Mucosa of gallbladder (tissue), 1 donor: ENCODE data around the gene ARMC5. TPM values are rescaled to one million over a fixed set of nuclear protein-coding genes. Genes with fewer than 3 reads are reported as not detected.
"Not testable (repeated sequence)": the region's sequence is repeated elsewhere in the genome, so short reads cannot be mapped to it uniquely, and the experiment has no call there.

ENCODE experiments used
- DNase-seq: peaks from one replicate; pipeline ENCODE4 v3.0.0-alpha.2; 2020; ENCODE audit warnings: low spot score
- total RNA-seq: library from RNA; stranded (reverse); gene quantifications from one replicate; pipeline ENCODE4 v1.2.1, GENCODE V29; 2021
- donor health status: DM: no; HTN: no; CAD: no.

The ARMC5 gene
- total RNA-seq, 1 donor from 2014 or later: 14.6 TPM

DNA sequence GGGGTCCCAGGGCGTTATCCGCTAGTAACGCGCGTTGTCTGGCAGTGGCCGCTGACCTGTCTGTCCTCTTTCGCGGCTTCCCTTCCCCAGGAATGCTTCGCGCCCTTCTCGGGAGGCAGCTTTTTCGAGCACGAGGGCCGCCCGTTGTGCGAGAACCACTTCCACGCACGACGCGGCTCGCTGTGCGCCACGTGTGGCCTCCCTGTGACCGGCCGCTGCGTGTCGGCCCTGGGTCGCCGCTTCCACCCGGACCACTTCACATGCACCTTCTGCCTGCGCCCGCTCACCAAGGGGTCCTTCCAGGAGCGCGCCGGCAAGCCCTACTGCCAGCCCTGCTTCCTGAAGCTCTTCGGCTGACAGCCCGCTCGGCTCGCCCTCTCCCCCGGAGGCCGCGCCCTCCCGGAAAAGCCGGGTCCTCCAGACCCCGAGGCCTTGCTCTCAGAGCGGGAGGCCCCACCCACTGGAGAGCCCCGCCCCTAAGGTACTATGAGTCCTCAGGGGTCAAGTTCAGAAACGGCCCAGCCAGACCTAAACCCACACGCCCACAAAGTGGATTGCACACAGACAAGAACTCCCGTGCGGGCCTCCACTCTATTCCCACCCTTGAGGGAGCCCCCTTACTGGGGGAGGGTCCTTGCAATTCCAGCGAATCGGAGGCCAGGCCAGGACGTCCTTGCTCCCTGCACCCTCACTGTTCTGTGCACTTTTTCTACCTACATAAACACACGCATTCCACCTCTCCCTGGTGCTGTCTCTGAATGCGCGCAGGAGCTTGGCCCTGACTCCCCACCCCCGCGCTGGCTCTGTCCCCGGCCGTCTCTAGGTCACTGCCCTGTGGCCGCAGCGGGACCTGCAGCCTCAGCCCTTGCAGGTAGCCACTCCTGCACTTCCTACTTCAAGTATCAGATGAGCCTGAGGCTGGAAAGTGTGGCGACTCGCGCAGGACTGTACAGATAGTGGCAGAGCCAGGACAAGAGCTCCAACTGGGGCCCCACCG is 18.2 kb downstream of the ARMC5 start:
- no peak for DNase-seq

DNA sequence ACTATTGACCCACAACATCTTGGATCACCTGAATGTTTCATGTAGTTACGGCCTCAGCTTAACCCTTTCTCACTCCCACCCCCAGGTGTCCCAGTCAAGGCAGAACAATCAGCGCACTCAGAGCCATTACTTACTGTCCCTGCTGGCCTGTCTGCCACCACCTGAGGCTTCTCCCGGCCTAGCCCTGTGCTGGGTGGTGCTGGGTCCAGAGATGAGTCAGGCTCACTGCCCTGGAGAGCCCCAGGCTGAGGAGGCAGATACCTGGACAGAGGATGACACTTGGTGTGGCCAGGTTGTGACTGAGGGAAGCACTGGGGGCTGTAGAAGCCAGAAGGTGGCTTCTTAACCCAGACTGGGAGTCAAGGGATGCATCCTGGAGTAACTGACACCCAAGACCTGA is 19.7 kb downstream of the ARMC5 start:
- DNase-seq: no peak

DNA sequence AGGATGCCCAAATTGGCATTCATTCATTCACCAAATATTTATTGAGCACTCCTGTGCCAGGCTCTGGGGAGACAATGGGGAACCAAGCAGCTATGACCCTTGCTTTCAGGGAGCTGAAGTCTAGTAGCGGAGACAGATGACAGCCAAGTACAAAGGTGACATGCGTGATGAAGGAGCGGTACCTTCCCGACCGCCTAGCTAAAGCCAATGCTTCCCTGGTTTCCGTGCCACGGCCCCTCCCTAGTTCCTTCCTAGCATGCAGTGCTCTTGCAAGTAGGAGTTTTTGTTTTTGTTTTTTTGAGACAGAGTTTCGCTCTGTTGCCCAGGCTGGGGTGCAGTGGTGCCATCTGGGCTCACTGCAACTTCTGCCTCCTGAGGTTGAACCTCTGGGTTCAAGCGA is 20.4 kb downstream of the ARMC5 start:
- DNase-seq: no peak

DNA sequence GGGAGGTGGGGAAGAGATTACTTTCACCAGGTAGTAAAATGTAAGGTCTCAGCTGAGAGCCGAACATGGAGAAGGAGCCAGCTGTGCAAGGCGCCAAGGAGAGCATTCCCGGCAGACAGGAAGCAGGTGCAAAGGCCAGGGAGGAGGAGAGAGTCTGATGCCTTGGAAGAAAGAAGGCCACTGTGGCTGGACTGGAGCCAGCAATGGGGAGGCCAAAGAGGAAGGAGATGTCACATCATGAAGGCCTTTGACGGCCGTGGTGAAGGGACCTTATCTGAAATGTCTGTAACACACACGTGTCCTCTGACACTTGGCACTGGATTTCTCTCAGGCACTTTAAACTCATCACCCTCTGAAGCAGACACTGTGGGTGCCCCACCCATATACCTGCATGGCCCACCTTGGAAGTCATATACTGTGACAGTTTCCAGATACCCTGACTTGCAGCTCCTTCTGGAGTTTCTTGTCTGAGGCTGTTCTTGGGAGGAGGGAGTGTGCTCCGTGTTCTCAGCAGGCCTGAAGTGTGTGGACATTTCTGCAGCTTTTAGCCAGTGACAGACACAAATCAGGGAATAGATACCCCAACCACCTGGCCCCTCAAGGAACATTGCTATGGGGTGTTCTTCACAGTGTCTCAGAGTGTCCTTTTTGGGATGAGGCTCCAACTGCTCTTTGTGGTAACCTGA is 21.7 kb downstream of the ARMC5 start:
- peak; percentile 61 for DNase-seq

DNA sequence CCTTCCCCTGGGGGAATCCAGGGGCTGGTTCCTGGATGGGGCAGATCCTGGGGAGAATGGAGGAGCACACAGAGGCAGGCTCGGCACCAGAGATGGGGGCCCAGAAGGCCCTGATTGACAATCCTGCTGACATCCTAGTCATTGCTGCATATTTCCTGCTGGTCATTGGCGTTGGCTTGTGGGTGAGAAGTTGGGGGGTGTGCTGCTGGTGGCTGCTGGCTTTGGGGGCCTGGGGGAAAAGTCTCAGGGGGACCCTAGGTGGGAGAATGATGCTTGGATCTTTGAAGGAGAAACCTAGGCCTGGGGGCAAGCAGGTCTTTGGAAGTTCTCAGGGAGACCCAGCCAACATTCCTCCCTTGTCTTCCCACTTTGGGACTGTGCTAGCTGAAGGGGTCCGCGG is 23.8 kb downstream of the ARMC5 start, which contains the start of gene SLC5A2:
Gene SLC5A2 (plus strand): TSS at position 43 of the 400 bp plus-strand sequence. CDS start 14 bp downstream, at position 57.
- DNase-seq: no peak

DNA sequence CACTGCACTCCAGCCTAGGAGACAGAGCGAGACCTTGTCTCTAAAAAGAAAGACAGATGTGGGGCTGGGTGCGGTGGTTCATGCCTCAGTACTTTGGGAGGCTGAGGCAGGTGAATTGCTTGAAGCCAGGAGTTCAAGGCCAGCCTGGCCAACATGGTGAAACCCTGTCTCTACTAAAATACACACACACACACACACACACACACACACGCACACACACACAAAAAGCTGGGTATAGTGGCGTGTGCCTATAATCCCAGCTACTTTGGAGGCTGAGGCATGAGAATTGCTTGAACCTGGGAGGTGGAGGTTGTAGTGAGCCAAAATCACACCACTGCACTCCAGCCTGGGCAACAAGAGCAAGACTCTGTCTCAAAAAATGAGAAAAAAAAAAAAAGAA is 24.7 kb downstream of the ARMC5 start:
- not testable (repeated sequence) for DNase-seq

DNA sequence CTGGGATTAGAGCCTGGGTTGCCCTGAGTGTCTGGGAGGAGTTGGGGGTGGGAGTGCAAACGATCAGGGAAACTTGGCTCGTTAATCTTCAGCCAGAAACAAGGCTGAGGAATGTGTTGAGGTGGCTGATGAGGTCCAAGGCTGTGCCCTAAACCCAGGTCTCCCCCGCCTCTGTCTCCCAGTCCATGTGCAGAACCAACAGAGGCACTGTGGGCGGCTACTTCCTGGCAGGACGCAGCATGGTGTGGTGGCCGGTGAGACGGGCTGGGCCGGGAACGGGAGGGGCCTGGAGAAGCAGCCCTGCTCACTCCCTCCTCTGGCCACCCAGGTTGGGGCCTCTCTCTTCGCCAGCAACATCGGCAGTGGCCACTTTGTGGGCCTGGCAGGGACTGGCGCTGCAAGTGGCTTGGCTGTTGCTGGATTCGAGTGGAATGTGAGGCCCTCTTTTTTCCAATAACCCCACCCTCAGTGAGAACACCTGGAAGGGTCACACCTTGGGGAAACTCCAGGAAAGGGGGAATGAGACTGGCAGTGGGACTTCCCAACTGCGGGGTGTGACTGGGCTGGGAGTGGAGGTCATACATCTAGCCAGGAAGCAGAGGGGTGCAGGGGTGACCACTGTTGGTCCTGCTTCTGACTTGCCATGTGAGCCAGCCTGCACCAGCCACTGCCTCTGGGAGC is 25.3 kb downstream of the ARMC5 start:
- DNase-seq: peak; percentile 67

DNA sequence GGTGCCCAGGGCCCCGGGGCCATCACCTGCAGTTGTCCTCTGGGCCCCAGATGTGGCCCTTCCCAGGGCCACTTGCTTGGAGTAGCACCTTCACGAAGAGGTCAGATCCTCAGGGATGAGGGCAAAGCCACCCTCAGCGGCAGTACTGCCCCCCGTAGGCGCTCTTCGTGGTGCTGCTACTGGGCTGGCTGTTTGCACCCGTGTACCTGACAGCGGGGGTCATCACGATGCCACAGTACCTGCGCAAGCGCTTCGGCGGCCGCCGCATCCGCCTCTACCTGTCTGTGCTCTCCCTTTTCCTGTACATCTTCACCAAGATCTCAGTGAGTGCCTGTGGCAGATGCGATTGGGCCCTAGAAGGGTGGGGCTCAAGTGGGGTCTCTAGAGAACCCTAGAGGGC is 26.3 kb downstream of the ARMC5 start:
- DNase-seq: no peak

DNA sequence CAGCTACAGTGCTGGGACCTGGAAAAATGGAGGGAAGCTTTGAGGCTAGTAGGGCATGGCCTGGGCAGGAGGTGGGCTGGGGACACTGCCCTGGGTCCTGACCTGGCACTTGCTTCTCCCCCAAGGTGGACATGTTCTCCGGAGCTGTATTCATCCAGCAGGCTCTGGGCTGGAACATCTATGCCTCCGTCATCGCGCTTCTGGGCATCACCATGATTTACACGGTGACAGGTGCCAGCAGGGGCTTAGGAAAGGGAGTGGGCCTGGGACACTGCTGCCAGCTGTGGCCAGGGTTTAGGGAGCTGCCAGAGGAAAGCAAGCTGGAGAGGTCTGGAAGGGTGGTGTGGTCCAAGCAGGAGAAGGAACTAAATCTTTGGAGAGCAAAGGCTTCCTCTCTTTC is 26.7 kb downstream of the ARMC5 start:
- no peak for DNase-seq

DNA sequence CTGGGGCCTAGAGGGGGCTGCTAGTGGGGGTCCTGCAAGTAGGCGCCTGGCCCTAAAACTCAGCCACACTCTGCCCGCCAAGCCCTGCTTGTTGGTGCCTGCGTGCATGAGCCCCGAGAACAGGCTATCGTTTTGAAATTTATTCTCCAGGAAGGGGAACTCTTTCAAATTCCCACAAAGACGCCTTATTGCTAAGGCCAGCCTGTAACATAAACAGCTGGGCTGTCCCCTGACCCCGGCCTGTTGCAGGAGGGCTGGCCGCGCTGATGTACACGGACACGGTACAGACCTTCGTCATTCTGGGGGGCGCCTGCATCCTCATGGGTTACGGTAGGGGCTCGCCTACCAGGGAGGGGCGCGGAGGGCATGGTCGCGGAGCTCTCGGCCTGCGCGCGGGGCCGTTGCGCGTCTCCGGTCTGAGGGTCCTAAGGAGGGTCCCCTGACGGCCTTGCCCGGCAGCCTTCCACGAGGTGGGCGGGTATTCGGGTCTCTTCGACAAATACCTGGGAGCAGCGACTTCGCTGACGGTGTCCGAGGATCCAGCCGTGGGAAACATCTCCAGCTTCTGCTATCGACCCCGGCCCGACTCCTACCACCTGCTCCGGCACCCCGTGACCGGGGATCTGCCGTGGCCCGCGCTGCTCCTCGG is 27.9 kb downstream of the ARMC5 start:
- no peak for DNase-seq

DNA sequence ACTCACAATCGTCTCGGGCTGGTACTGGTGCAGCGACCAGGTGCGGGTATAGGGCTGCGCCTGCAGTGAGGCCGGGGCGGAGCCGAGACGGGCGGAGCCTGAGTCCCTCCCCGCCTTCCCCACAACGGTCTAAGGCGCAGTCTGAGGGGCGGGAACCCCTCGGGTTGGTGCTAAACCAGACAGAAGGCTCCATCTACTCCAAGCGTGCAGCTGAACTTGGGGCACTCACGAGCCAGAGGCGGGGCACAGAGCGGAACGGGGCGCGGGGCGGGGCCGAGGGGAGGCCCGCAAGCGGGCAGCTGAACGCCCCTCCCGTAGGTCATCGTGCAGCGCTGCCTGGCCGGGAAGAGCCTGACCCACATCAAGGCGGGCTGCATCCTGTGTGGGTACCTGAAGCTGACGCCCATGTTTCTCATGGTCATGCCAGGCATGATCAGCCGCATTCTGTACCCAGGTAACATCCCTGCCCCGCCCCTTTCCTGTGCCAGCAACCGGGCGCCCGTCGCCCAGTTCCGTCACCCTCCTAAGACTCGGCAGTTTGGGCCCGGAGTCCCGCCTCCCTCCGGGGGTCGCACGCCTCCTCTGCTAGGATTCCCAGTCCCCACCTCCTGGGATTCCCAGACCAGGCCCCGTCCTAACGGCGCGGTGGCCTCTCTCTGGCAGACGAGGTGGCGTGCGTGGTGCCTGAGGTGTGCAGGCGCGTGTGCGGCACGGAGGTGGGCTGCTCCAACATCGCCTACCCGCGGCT is 28.6 kb downstream of the ARMC5 start:
- peak; percentile 65 for DNase-seq

DNA sequence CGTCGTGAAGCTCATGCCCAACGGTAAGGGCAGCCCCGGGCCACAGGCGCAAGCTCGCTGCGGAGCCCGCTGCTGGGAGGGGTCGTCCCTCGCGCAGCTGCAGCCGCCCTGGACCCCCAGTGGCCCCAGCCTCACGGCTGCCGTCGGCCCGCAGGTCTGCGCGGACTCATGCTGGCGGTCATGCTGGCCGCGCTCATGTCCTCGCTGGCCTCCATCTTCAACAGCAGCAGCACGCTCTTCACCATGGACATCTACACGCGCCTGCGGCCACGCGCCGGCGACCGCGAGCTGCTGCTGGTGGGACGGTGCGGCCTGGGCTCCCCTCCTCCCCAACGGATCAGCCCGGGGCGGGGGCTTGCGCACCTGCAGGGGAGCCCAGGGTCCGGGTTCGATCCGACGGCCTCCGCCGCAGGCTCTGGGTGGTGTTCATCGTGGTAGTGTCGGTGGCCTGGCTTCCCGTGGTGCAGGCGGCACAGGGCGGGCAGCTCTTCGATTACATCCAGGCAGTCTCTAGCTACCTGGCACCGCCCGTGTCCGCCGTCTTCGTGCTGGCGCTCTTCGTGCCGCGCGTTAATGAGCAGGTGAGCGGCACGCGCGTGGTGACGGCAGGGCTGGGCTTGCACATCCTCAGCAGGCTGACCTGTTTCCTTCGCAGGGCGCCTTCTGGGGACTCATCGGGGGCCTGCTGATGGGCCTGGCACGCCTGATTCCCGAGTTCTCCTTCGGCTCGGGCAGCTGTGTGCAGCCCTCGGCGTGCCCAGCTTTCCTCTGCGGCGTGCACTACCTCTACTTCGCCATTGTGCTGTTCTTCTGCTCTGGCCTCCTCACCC is 29.4 kb downstream of the ARMC5 start:
- no peak for DNase-seq

DNA sequence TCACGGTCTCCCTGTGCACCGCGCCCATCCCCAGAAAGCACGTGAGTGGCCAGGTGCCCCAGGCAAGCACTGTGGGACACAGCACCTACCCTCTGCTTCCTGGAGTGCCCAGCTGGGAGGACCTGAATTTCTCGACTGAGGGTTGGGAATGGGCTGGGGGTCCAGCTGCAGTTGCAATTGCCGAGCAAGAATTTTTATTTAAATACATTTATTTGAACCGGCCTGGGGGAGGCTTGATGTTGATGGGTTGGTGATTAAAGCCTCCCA is 29.9 kb downstream of the ARMC5 start:
- DNase-seq: no peak

DNA sequence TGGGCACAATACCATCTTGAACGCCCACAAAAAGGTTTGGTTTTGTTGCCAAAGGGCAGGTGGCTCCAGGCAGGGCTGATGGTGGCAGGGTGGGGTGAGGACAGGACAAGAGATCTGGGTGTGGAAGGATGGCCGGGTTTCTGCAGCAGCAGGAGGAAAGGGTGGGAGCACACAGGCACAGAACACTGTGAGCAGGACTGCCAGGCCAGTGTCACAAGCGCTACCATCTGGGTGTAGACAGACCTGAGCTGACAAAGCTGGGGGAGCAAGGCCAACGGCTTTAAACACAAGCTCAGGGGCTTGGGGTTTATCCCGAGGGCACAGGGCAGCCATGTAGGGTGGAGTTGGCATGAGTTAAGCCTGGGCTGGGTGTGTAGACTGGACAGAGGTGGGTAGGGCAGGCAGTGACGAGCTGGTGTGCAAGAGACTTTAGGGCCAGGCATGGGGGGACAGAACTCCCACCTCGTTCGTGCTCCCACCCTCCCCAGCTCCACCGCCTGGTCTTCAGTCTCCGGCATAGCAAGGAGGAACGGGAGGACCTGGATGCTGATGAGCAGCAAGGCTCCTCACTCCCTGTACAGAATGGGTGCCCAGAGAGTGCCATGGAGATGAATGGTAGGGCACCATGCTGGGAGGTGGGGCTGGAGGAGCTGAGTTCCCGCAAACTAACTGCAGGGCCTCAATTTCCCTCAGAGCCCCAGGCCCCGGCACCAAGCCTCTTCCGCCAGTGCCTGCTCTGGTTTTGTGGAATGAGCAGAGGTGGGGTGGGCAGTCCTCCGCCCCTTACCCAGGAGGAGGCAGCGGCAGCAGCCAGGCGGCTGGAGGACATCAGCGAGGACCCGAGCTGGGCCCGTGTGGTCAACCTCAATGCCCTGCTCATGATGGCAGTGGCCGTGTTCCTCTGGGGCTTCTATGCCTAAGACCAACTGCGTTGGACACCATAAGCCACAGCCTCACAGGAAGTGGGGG is 30.6 kb downstream of the ARMC5 start:
- DNase-seq: no peak

DNA sequence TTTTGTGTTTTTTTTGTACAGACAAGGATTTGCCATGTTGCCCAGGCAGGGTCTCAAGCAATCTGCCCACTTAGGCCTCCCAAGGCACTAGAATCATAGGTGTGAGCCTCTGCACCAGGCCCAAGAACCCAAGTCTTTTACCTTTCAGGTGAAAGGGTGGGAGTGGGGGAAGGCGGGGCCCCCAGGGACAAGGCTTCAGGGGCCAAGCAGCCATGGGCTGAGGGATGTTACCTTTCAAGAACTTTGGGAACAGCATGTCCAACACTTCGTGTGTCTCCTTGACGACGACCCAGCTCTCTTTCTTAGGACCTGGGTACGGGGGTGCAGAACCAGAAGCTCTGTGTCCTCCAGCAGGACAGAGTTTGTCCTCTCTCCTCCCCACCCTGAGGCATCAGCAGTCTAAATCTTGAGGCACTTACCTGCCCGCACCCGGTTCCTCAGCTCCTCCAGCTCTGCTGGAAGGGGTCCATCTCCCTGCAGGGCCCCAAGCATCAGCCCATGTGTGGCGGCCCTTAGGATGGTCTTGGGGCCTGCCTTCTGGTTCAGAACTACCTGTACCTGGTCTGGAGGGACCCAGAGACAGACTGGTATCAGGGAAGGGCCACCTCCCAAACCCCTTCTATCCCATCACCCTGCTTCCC is 32.6 kb downstream of the ARMC5 start:
- DNase-seq: no peak

DNA sequence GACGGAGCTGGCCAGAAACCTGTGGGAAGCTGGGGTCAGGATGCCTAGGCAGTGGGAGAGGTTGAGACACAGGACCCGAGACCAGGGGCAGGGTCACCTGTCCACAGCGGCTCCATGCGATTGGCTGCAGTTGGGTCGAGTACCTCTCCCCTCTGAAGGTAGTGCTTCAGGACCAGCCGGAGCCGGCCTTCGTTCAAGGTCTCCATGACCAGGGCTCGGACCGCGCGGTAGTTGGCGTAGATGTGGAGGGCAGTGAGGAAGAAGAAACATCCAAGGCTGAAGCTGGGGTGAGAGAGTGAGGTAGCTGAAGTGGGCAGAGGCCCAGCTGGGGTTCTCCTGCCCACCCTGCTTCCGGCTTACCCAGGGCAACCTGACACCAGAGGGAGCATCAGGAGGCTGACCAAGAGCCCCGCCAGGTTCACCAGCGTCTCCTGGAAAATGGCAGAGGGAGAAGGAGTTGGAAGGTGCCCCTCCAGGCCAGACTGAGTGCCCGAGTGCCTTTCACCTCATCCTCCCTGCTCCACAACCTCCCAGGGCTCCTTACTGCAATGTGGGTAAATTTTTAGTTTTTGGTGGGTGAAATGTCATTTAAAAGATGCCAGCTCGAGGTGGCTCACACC is 34.3 kb downstream of the ARMC5 start:
- no peak for DNase-seq

DNA sequence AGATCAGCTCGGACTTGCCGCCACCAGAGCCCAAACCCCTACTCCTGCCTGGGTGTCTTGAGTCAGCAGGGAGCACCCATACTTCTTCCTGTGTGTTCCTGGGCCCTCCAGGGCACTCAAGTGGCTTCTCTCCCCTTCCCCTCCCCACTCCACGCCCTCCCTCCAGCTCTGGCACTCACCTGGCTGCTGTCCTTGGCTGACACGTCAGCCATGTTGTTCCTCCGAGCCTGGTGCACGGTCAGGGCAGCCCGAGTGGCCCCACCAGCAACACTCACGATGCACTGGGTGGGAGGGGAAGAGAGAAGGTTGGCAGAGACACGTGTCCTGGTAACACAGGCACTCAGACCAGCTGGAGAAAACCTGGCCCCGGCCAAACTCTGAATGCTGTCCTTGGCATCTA is 37.4 kb downstream of the ARMC5 start:
- DNase-seq: no peak

DNA sequence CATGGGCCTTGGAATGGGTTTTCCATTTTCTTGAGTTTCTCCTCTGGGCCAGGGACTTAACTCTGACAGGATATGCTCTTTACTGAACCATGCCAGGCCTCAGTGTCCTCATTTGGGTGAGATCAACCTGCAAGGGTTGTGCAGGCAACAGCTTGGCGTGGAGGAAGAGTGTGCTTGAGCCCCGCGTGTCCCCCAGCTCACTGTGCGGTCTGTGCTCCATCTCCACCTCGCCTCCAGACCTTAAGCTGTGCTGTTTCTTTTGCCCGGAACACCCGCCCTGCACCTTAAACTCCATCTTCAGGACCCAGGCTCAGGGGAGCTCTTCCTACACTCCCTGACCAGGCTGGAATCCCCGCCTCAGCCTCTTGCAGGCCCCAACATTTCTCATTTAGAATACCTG is 39.2 kb downstream of the ARMC5 start:
- no peak for DNase-seq
